CD4-positive, alpha-beta T cell (primary cell): ENCODE measurements around the gene ASIC3. TPM values are rescaled to one million over a fixed set of nuclear protein-coding genes. Genes with fewer than 3 reads are reported as not detected.
"Not testable (repeated sequence)": the region's sequence is repeated elsewhere in the genome, so short reads cannot be mapped to it uniquely, and the experiment has no call there.

Source experiments
- ATAC-seq: fragments of 200-7000 bp; cut with Tn5 transposase; one replicate; pipeline ENCODE4 v1.10.0; 2022; ENCODE audit warnings: mild to moderate bottlenecking; ENCODE audit not compliant: poor library complexity
- CTCF ChIA-PET: fragments of 350-600 bp; sonication (Branson Sonifier 250); formaldehyde crosslinking; loops from one replicate; lab custom pipeline; 2021; ENCODE audit warnings: antibody characterized with exemption, inconsistent platforms; lab: Charles Lee
- POLR2A ChIA-PET: fragments of 350-600 bp; sonication (Branson Sonifier 250); formaldehyde crosslinking; loops from one replicate; lab custom pipeline; 2021; ENCODE audit warnings: antibody characterized with exemption, inconsistent platforms; lab: Charles Lee
- DNase-seq, 14 experiments: peaks; one replicate each; pipeline ENCODE4 v3.0.0-alpha.2; 2013 to 2020; ENCODE audit warnings: mixed read lengths in 2 of 14
- H3K27ac ChIP-seq, 2 donors: one replicate each; pipeline versions ENCODE4 v1.5.1 to v1.7.0; 2013; ENCODE audit warnings: low read length in 2 of 2, low read depth in 1 of 2, mild to moderate bottlenecking in 1 of 2
- H3K27me3 ChIP-seq, 2 experiments: 1 replicate in 1 of 2; 2 replicates in 1 of 2; pipeline versions ENCODE4 v1.6.1 to v1.7.0; 2013; ENCODE audit warnings: low read length in 2 of 2, control low read depth in 1 of 2, mild to moderate bottlenecking in 1 of 2, moderate library complexity in 1 of 2; ENCODE audit not compliant: insufficient read depth in 2 of 2, control insufficient read depth in 1 of 2
- H3K36me3 ChIP-seq: one replicate; pipeline ENCODE4 v1.6.1; 2013; ENCODE audit warnings: low read length, control low read depth; ENCODE audit not compliant: insufficient read depth
- H3K4me1 ChIP-seq: one replicate; pipeline ENCODE4 v1.6.1; 2013; ENCODE audit warnings: low read length, control low read depth; ENCODE audit not compliant: insufficient read depth
- H3K4me3 ChIP-seq: one replicate; pipeline ENCODE4 v1.5.1; 2013; ENCODE audit warnings: mild to moderate bottlenecking, low read length, moderate library complexity
- H3K9me3 ChIP-seq, 2 experiments: 1 replicate in 1 of 2; 2 replicates in 1 of 2; pipeline versions ENCODE4 v1.6.1 to v1.7.0; 2013; ENCODE audit warnings: low read length in 2 of 2, mild to moderate bottlenecking in 2 of 2, control low read depth in 1 of 2, moderate library complexity in 1 of 2; ENCODE audit not compliant: control insufficient read depth in 1 of 2, insufficient read depth in 1 of 2
- H3K27ac Mint-ChIP-seq: one replicate; pipeline ENCODE4 v1.8.0; 2020; ENCODE audit warnings: mixed read lengths
- H3K27me3 Mint-ChIP-seq: one replicate; pipeline ENCODE4 v1.8.0; 2021; ENCODE audit warnings: mixed read lengths
- H3K36me3 Mint-ChIP-seq: one replicate; pipeline ENCODE4 v1.8.0; 2021; ENCODE audit warnings: low read depth, mixed read lengths
- H3K4me1 Mint-ChIP-seq: one replicate; pipeline ENCODE4 v1.8.0; 2021; ENCODE audit warnings: low read depth, mixed read lengths
- H3K4me3 Mint-ChIP-seq: one replicate; pipeline ENCODE4 v1.8.0; 2020; ENCODE audit warnings: mild to moderate bottlenecking, mixed read lengths
- H3K9me3 Mint-ChIP-seq: one replicate; pipeline ENCODE4 v1.8.0; 2020; ENCODE audit warnings: mixed read lengths
- CTCF ChIP-seq: fragments of 200-600 bp; IDR thresholded peaks from one replicate; pipeline ENCODE4 v1.8.0; 2022; ENCODE audit warnings: antibody characterized with exemption, mild to moderate bottlenecking
- intact Hi-C, 2 experiments: fragments of 100-400 bp; cut with DNase I in 1 of 2; cut with micrococcal nuclease in 1 of 2; formaldehyde crosslinking; loops; one replicate each; pipeline versions ENCODE4 v1.15.1 to v1.9.0; 2023 to 2025; cut with DNase I, micrococcal nuclease
- total RNA-seq, 174 experiments: library from RNA in 2 of 174; stranded (reverse) in 2 of 174; gene quantifications; one replicate each; pipeline ENCODE4 v1.2.3 and lab custom pipeline; 2021 to 2026

Gene ASIC3
- total RNA-seq, 2 experiments from 2014 or later: 13.8 to 15.2 TPM

DNA sequence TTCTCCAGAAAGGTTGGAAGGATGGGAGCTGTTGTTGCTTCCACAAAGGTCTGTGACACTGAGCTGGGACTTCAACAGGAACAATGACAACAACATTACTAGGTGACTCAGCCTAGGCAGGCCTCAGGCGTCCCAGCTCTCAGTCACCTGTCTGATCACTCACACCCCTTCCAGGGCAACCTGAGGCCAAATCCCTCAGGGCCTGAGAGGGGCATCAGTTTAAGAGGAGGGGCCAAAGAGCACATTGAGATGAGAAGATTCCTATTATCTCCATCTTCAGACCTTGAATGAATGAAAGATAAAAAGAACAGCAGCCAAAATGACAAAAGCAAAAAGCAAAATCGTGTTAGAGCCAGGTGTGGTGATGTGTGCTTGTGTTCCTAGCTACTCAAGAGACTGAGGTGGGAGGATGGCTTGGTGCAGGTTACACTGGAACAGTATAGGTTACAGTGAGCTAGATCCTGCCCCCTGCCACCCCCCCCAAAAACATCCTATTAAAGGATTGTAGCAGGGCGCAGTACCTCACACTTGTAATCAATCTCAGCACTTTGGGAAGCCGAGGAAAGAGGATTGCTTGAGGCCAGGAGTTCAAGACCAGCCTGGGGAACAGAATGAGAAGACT is 23.8 kb upstream of the ASIC3 start, which contains the start of gene ATG9B:
Gene ATG9B, minus strand, starts transcription at position 60 of the 622 bp plus-strand sequence. CDS start 71 bp downstream, outside the sequence.
- peaks cover 10% of the 10 kb centered on the region for H3K27me3 Mint-ChIP-seq
- no peak for ATAC-seq
- peaks cover 32% of the 10 kb centered on the region for H3K4me1 Mint-ChIP-seq
- Histone ChIP-seq H3K27ac (no peak within 1 kb of the TSS), H3K4me3 (no peak within 1 kb of the TSS), H3K36me3 (no peaks in the 10 kb centered on the region), H3K4me1 (peaks cover 22% of the 10 kb centered on the region), H3K9me3 (no peaks in the 10 kb centered on the region), H3K27me3 (peaks cover 4 to 7% of the 10 kb centered on the region in 2 experiments)
- intact Hi-C loops: no loop called here
- no peaks in the 10 kb centered on the region for H3K9me3 Mint-ChIP-seq
- peak within 1 kb of the TSS; percentile 1 for H3K27ac Mint-ChIP-seq
- no peak for TF ChIP-seq CTCF
- H3K4me3 Mint-ChIP-seq: no peak within 1 kb of the TSS
- ChIA-PET POLR2A (no interaction called here), CTCF (no interaction called here)
- peaks cover 13% of the 10 kb centered on the region for H3K36me3 Mint-ChIP-seq
- DNase-seq: no peak

DNA sequence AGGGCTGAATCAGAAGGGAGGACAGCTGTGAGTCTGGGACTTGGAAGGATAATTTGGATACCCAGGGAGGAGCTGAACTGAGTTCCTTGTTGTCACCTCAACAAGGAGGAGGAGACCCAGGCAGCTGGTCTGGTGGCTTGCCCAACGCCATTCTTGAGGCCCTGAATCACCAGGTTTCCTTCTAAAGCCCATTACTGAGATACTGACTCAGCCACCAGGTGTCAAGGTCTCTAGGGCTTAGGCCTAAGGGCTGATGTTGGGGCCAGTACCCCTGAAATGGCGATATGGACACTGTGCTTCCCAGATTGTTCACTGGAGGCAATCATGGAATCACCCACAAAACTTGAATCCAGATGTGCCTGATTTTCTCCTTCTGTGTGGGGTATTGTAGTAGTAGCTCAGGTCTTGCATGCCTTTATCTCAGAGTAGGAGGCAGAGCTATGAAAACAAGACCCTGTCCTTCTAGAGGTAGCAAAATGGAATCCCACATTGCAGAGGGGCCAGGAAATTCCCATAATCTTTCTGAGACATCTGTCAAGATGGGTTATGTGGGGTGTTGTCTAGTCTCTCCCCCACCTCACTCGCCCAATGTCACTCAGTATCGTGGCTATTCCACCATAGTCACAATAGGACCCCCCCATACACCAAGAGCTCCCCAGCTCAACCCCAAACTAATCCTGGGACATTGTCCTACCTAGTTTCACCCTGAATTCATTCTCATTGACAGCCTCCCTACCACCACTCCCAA is 22.2 kb upstream of the ASIC3 start:
- H3K27ac ChIP-seq: no peak overlapping the region
- H3K4me3 Mint-ChIP-seq: peak overlapping the region; percentile 38

DNA sequence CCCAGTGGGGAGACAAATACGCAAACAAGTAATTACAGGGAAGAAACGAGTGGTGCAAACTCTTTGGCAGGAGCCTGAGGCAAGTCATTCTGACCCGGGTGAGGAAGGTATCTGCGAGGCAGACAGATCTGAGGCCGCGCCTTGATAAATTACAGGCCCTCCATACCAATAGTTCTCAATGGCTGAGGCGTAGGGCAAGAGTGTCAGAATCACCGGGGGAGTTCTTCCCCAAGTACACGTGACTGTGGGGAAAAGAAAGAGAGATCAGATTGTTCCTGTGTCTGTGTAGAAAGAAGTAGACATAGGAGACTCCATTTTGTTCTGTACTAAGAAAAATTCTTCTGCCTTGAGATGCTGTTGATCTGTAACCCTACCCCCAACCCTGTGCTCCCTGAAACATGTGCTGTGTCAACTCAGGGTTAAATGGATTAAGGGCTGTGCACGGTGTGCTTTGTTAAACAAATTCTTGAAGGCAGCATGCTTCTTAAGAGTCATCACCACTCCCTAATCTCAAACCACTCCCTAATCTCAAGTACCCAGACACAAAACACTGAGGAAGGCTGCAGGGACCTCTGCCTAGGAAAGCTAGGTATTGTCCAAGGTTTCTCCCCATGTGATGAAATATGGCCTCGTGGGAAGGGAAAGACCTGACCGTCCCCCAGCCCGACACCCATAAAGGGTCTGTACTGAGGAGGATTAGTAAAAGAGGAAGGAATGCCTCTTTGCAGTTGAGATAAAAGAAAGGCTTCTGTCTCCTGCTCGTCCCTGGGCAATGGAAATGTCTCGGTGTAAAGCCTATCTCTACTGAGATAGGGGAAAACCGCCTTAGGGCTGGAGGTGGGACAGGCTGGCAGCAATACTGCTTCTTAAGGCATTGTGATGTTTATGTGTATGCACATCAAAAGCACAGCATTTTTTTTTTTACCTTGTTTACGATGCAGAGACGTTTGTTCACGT is 21.3 kb upstream of the ASIC3 start:
- Histone ChIP-seq H3K4me1 (peaks cover 22% of the 10 kb centered on the region), H3K27ac (peak overlapping the region; percentile 80 to 96)
- not testable (repeated sequence) for H3K27me3 Mint-ChIP-seq, DNase-seq, H3K36me3 ChIP-seq, H3K9me3 Mint-ChIP-seq, ATAC-seq, H3K9me3 ChIP-seq, H3K4me3 ChIP-seq, H3K27me3 ChIP-seq
- POLR2A ChIA-PET: interaction anchor here (0.7 to 2.4 kb wide), 14 partner anchors 8 to 657 kb away, joined by 3 to 77 read pairs (median 4); partner anchors contain the start of genes CDK5, GIMAP8 and SLC4A2
- Mint-ChIP-seq H3K4me3 (peak overlapping the region; percentile 96), H3K4me1 (peaks cover 41% of the 10 kb centered on the region), H3K27ac (peak overlapping the region; percentile 98), H3K36me3 (peaks cover 24% of the 10 kb centered on the region)
- CTCF ChIA-PET: interaction anchor here (1.1 to 4.0 kb wide), 3 partner anchors 9 to 314 kb away, joined by 3 to 39 read pairs (median 7); partner anchors contain the start of gene NUB1
- intact Hi-C loops: loop anchor here in 1 of 2 experiments (1.0 kb wide), 1 partner anchor 35 kb away; no protein-coding TSS in a partner anchor

More for the DNA sequence above, 22.2 kb upstream of the ASIC3 start:
- Mint-ChIP-seq H3K27me3 (no peaks in the 10 kb centered on the region), H3K36me3 (peaks cover 16% of the 10 kb centered on the region), H3K9me3 (no peaks in the 10 kb centered on the region), H3K27ac (peak overlapping the region; percentile 98), H3K4me1 (peaks cover 38% of the 10 kb centered on the region)
- intact Hi-C loops: no loop called here
- Histone ChIP-seq H3K36me3 (peaks cover under 1% of the 10 kb centered on the region), H3K4me1 (peaks cover 22% of the 10 kb centered on the region), H3K9me3 (no peaks in the 10 kb centered on the region), H3K27me3 (no peaks in the 10 kb centered on the region), H3K4me3 (no peak overlapping the region)
- no peak for TF ChIP-seq CTCF
- CTCF ChIA-PET: interaction anchor here (0.9 to 4.0 kb wide), 2 partner anchors 8 to 63 kb away, joined by 3 to 39 read pairs; no protein-coding TSS in a partner anchor
- DNase-seq: no peak
- POLR2A ChIA-PET: interaction anchor here (1.1 kb wide), 1 partner anchor 12 kb away, joined by 3 read pairs; no protein-coding TSS in a partner anchor
- ATAC-seq: no peak

DNA sequence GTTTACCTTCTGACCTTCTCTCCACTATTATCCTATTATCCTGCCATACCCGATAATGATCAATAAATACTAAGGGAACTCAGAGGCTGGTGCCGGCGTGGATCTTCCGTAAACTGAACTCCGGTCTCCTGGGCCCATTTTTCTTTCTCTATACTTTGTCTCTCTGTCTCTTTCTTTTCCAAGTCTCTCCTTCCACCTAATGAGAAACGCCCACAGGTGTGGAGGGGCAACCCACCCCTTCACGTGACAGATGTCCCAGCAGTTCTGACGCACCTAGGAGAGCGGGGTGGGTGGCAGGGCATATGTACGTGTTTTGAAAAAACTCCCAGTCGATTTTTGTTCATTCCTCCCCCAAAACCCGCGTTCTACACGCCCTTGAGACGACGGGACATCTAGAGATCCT is 20.6 kb upstream of the ASIC3 start:
- ChIA-PET POLR2A (interaction anchor here (0.7 to 2.4 kb wide), 23 partner anchors 9 to 658 kb away, joined by 3 to 77 read pairs (median 4); partner anchors contain the start of genes AGAP3, CDK5, FASTK and GIMAP8), CTCF (interaction anchor here (0.9 to 4.0 kb wide), 11 partner anchors 10 to 1404 kb away, joined by 3 to 39 read pairs (median 5); partner anchors contain the start of genes ABCF2, NUB1 and TMUB1)
- H3K9me3 ChIP-seq, H3K9me3 Mint-ChIP-seq, H3K36me3 ChIP-seq, H3K27me3 ChIP-seq, H3K27me3 Mint-ChIP-seq, DNase-seq: not testable (repeated sequence)
- peak; percentile 35 for ATAC-seq
- H3K36me3 Mint-ChIP-seq: peaks cover 25% of the 10 kb centered on the region
- Histone ChIP-seq H3K4me1 (peaks cover 22% of the 10 kb centered on the region), H3K4me3 (peak overlapping the region; percentile 74), H3K27ac (peak overlapping the region; percentile 80 to 96)
- intact Hi-C loops: loop anchor here (1.0 to 2.0 kb wide), 7 partner anchors 13 to 84 kb away; partner anchors contain the start of genes FASTK (in 1 of the 2), SLC4A2 (in 1 of the 2) and TMUB1 (in 1 of the 2)
- H3K27ac Mint-ChIP-seq: peak overlapping the region; percentile 98
- peaks cover 41% of the 10 kb centered on the region for H3K4me1 Mint-ChIP-seq
- H3K4me3 Mint-ChIP-seq: peak overlapping the region; percentile 96
